ENCODE results near the gene KPNB1. TPM values are rescaled to one million over a fixed set of nuclear protein-coding genes. Genes with fewer than 3 reads are reported as not detected.

Gene KPNB1
- total RNA-seq = 199 and 222 TPM in 2 replicates

DNA sequence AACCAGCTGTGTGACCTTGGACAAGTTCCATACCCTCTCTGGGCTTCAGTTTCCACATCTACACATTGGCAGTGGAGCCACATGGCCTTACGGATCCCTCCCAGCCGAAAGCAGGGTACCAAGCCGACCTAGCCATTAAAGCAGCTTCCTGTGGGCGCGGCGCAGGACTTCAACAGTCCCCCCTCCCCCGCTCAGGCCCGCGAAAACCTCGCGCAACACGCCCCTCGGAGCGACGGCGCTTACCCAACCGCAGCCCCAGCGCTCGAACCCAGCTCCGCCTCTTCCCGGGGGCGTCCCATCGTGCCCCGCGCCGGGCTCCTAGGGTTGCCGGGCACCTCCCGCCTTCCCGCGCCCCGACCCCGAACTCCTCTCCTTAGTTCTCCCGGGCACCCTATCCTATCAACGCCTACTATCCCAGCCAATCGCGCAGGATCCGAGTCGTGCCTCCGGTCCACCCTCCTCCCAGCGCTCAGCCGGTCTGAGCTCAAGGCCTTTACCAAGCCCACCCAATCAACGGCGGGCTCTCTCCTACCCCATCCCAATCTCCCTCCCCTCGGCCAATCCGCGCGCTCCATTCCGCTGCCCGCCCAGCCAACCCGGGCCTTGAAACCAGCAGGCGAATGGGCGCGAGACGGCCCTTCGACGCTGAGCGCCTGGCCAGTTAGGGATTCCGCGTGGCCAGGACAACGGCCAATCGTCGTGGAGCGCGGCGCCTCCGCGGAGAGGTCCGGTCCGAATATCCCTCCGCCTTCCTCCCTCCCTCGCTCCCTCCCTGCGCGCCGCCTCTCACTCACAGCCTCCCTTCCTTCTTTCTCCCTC lies at the start of gene KPNB1:
TSS of gene KPNB1 (plus strand) at position 767 of the 819 bp plus-strand sequence. CDS start 326 bp downstream, outside the sequence.

DNA sequence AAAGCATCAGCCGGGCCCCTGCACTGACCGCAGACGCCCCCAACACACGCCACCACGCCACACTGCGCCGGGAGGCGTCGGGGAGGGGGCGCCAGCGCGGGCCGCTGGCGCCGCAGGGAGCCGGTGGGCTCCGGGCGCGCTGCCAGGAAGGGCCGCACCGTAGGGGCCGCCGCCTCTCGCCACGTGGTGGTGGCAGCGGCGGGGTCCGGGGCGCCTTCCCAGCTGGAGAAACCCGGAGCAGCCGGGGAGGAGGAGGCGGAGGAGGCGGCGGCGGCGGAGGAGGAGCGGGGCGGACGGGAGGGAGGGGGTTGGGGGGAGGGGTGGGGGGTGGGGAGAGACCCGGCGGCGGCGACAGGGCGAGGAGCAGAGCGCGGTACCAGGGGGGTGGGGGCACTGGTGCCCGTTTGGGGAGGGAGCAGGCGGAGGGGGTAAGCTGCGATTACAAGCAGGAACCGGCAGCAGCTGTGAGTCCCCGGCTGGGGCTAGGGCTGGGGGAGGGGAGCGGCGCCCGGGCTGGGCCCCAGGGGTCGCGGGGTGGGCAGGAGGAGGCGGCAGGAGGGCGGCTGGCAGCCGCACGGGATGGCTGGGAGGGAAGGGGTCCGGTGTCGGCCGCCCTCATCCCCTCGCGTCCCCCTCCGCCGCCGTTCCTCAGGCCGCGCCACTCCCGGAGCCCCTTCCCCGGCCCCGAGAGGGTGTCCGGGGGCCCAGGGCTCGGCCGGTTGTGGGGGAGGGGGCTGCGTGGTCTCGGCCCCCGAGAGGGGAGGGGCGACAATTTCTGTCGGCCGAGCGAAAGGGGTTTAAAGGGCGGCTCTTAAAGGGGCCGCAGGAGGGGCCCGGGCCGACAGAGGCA lies 44.2 kb downstream of the KPNB1 start, which contains the start of gene TBKBP1:
TSS of gene TBKBP1 (plus strand) at position 431 of the 850 bp plus-strand sequence. CDS start 1,952 bp downstream, outside the sequence.

DNA sequence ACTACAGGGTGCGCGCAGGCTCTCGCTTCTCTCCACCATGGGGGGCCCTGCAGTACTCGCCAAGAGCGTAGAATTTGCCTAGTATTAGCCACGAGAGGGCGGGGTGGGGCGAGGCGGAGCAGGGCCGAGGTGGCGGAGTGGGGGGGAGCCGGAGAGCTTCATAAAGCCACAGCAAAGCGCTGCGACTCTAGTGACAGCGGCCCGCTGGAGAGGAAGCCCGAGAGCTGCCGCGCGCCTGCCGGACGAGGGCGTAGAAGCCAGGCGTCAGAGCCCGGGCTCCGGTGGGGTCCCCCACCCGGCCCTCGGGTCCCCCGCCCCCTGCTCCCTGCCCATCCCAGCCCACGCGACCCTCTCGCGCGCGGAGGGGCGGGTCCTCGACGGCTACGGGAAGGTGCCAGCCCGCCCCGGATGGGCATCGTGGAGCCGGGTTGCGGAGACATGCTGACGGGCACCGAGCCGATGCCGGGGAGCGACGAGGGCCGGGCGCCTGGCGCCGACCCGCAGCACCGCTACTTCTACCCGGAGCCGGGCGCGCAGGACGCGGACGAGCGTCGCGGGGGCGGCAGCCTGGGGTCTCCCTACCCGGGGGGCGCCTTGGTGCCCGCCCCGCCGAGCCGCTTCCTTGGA lies 83.4 kb downstream of the KPNB1 start, which contains the start of gene TBX21:
TSS of gene TBX21 (plus strand) at position 190 of the 627 bp plus-strand sequence. CDS start at position 409, 219 bp downstream.

Other genes starting within 250 kb of the KPNB1 start
- 72.3 and 102 TPM in 2 replicates for gene NPEPPS, start 118.8 kb upstream of the KPNB1 start, total RNA-seq
- gene TBKBP1, start 44.2 kb downstream of the KPNB1 start, total RNA-seq = 8.7 and 9.1 TPM in 2 replicates
- gene TBX21, start 83.3 kb downstream of the KPNB1 start, total RNA-seq = not detected in 2 replicates
- gene OSBPL7, start 171.9 kb downstream of the KPNB1 start, total RNA-seq = 4.4 and 5.2 TPM in 2 replicates
- 30.7 and 35.0 TPM in 2 replicates for gene MRPL10, start 181.6 kb downstream of the KPNB1 start, total RNA-seq
- gene LRRC46, start 181.8 kb downstream of the KPNB1 start, total RNA-seq = 0.25 TPM in 1 of 2 replicates, not detected in the other
- gene SCRN2, start 191.4 kb downstream of the KPNB1 start, total RNA-seq = 29.3 and 31.5 TPM in 2 replicates
- 0.25 and 0.78 TPM in 2 replicates for gene SP6, start 201.2 kb downstream of the KPNB1 start, total RNA-seq
- gene SP2, start 246.3 kb downstream of the KPNB1 start, total RNA-seq = 3.0 and 5.4 TPM in 2 replicates

Measured in cardiac ventricle fibroblast (primary cell).